GM19328 (cell line): Measurements from ENCODE around the gene CFAP92.

ENCODE experiments used
- ATAC-seq: cut with Tn5 transposase; IDR thresholded peaks from one replicate; pipeline ENCODE4 v1.9.1; 2021; ENCODE audit warnings: mild to moderate bottlenecking, moderate library complexity; ENCODE audit not compliant: unreplicated experiment

Gene CFAP92

DNA sequence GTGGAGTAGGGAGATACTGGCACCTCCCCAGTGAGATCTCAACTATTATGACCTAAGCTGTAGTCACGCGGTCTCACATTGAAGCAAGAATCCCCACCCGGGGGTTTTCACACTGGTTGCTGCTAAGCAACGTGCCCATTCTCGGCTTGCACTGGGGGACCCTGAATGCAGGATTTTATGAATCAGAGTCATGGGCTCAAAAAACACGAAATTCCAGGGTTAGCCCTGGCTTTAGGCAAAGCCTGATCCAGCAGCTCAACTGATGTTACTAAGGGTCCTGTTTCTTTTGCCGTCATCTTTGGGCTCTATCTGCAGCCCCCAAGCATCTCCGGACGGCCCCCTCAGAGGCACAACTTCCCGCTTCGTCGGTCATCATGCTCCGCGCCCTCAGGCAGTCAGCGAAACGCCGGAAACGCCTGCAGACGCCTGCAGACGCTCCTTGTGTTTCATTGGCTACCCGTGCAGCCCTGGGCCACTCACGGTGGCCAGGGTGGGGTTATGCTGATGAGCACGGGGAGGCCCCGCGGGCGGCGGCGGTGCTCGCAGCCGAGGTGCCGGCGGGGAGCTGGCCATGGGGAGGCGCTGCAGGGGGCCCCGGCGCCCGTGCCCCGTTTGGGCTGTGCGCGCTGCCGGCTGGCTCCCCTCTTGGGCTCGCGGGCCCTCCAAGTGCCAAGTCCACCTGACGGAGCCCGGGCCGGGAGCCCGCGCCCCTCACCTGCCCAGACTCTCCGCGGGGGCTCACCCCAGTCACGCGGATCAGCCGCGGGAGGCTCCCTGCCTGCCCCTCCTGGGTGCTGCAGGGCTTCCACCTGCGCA is 33.1 kb upstream of the CFAP92 start:
- peak; percentile 100 for ATAC-seq

DNA sequence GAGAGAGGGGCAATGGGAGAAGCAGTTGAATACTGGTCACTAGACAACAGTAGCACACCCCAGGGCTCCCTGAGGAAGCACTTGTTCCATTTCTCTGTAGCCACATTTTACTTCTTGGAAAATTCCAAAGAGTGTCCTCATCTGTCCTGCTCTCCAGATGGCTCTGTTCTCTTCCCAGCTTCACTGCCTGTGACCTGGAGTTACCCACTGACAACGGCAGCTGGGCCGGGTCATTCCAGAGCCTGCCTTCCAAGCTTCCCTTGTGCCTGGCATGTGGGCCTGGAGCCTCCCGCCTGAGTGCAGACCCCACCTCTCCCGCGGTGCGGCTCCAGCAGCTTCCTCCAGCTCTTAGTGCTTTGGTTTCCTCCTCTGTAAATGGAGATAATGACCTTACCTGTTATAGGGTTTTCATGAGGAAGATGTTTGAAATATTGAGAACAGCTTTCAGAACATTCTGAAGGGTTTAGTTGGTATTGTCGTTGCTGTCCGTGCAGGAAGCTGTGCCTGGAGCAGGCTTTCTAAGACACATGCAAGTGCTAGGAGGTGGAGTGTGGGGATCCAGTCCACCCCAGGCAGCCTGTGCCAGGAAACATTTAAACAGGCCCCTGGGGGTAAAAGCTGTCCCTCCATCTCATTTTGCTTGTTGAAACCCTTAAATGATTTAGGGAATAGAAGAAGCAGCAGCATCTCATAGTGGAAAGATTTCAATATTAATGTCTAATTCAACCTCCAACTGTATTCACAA is 32.0 kb upstream of the CFAP92 start:
- ATAC-seq, result no peak

DNA sequence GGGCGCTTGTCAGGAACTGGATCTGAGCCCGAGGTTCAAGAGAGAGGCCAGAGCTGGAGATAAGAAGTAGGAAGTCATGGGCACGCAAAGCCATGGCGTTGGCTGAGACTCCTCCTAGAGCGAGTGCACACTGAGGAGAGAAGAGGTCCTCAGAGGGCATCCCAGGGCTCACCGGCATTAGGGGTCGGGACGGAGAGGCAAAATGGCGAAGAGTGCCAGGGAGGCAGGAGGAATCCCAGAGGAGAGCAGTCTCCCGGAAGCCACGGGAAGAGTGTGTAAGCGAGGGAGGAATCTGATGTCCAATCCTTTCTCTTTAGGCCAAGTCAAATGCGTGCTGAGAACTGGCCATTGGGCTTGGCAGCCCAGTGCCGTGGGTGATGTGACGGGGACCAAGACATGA is 31.2 kb upstream of the CFAP92 start:
- no peak for ATAC-seq

- ATAC-seq, result no peak
Observed at GRCh38 chr3:129023909-129024308, 30.0 kb upstream of the CFAP92 start.

GRCh38 chr3:129023008-129023358 is 29.1 kb upstream of the CFAP92 start:
- no peak for ATAC-seq

- ATAC-seq, result no peak
Observed at GRCh38 chr3:129022114-129023007, 28.5 kb upstream of the CFAP92 start.

DNA sequence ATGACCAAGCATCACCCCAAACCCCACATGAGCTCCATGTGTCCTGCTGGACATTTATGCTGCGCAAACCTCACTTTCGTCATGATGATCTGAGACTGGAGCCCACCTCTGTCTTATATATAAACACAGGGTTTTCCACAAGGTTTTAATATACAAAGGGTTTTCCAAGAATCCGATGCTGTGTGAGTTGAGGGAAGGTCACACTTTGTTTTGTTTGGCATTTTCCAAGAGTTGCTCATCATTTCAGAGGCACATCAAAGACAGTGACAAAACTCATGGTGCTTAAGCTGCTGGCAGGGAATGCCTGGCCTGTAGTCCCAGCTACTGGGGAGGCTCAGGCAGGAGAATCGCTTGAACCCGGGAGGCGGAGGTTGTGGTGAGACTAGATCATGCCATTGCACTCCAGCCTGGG is 27.3 kb upstream of the CFAP92 start:
- ATAC-seq, result no peak

GRCh38 chr3:129020691-129021090 is 26.8 kb upstream of the CFAP92 start:
- ATAC-seq, result no peak

DNA sequence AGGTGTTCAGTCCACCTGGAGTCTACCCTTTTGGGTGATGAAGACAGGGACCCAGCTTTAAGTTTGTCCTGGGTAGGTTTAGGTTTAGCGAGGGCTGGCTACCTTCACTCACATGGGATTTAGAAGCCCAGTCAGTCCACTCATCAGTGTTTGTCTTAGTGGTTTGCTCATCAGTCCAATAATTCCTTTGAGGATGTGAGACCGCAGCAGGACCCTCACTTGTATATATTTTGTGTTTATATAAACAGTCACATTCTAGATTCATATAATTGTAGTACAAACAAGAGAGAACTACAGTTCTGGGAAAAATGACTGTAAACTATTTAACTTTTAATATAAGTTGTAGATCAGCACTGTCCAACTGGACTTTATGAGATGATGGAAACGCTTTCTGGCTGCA is 25.4 kb upstream of the CFAP92 start:
- ATAC-seq, result no peak

DNA sequence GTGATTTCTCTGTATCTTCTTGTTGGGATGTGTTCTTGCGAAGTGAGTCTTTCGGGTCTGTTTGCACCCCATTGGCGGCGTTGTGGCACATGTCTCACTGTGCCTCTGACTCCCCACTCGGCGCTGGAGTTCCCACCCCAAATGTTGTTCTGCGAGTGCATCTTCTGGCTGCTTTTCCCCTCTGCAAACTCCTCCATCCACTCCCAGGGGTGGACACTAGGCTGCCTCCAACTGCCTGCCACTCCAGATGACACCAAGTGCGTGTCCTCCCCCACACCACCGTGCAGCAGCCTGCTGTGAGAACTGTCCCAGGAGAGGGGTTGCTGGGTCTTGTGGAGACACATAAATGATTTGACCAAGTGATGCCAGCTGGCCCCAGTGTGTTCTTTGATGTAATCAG is 24.9 kb upstream of the CFAP92 start:
- ATAC-seq, result no peak

DNA sequence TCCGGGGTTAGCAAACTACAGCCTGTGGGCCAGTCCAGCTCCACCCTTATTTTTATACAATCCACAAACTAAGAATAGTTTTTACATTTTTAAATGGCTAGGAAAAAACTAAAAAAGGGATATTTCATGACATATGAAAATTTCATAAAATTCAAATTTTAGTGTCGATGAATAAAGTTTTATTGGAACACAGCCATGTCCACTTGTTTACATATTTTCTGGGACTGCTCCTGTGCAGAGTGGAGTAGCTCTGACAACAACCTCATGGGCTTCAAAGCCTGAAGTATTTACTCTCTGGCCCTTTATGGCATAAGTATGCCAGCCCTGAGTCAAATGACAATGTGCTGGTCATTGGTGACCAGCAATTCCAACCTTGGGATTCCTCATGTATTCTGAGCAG is 24.4 kb upstream of the CFAP92 start:
- no peak for ATAC-seq

- no peak for ATAC-seq
Observed at GRCh38 chr3:129017484-129017899, 23.6 kb upstream of the CFAP92 start.

GRCh38 chr3:129016720-129017483 is 23.0 kb upstream of the CFAP92 start:
- ATAC-seq, result peak; percentile 53

GRCh38 chr3:129016356-129016719 is 22.5 kb upstream of the CFAP92 start:
- ATAC-seq, result no peak

DNA sequence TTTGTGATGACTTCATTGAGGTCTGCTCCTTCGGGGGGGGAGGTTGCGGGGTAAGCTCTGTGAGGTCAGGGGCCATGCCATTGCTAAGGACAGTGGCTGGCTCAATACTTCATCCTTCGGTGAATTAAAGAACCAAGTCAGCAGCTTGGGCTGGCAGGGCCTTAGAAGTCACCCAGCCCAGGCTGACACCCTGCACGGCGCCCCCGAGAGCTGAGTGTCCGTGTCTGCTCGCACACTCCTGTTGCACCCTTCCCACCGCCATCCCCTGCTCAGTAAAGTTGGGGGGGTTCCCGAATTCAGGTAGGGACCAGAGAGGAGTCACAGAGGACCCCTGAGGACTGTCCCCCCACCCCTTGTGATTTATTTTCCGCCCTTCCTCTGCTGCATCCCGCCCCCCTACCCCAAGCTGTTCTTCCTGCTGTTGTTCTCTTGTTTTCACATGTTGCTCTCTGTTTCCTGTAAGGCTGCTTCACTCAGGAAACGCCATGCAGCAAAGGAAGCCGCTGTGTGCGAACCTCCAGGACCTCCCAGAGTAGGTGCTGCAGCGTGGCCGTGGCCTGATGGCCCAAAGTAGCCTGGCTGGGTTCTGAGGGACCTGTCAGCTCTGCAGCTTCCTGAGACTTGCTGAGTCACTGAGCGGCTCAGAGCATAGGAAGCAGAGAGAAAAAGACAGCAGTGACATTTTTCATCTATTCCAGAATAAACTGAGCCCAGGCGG is 21.7 kb upstream of the CFAP92 start:
- ATAC-seq, result no peak

GRCh38 chr3:129014793-129015345 is 21.0 kb upstream of the CFAP92 start:
- no peak for ATAC-seq

DNA sequence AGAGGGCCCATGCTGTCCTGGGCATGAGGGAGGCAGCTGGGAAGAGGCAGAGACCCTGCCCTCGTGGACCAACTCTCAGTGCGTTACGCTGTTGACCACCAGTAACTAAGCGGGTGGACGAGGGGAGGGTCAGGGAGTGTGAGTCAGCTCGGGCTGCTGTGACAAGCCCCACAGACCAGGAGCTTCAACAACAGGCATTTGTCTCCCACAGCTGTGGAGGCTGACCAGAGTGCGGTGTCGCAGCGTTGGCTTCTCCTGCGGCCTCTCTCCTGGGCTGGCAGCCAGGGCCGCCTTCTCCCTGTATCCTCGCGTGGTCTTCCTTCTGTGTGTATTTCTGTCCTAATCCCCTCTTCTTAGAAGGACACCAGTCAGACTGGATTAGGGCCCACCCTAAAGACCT is 20.3 kb upstream of the CFAP92 start:
- no peak for ATAC-seq

DNA sequence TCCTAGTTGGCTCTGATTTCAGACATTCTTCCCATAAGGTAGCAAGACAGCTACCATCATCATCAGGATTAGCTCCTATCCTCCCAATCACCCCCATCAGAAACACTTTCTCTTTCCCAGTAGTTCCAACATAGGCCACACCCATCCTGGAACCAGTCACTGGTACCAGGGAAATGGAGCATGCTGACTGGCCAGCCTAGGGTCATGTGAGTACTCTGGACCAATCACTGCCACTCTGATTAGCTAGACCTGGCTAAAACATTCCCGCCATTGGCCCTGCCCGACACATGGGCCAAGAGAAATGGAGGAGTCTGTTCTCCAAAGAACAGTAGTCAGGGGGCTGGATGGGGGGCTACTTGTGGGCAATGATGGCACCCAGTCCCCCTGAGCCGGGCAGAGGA is 19.6 kb upstream of the CFAP92 start:
- ATAC-seq, result no peak

DNA sequence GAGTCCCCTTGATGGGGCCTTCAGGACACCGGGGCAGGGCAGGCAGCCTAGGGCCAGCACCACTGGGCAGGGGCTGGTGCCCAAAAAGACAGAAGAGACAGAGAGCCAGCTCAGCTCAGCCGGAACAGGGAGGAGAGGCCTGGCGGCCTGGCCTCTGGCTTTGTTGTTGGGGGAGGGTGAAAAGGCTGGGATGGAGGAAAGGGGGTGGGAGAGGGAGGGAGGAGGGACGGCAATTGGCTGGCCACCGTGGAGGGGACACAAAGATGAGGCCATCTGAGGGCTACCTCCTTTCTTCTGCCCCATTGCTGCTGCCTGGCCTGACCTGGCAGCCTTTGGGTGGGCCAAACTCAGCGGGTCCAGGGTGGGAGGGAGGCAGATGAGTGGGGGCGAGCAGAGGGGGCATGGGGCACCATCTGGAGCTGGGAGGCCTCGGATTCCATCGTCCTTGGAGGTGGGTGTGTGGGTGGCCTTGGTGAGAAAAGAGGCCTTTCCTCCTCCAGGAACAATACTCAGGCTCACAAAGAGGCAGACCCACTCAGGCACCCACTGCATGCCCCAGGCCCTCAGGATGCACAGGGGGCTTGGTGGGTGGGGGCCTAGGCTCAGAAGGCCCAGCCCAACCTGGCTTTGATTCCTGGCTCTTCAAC is 16.6 kb upstream of the CFAP92 start:
- ATAC-seq, result no peak
